HG02763 (cell line): ENCODE measurements around the gene DDX46.
"Not testable (repeated sequence)": the region's sequence is repeated elsewhere in the genome, so short reads cannot be mapped to it uniquely, and the experiment has no call there.

Experiments
- ATAC-seq: cut with Tn5 transposase; IDR thresholded peaks from one replicate; pipeline ENCODE4 v1.9.1; 2021; ENCODE audit warnings: mild to moderate bottlenecking, moderate library complexity; ENCODE audit not compliant: unreplicated experiment

DDX46 gene

GRCh38 chr5:134840811-134841210 lies 82.2 kb downstream of the DDX46 start:
- ATAC-seq: no peak

DNA sequence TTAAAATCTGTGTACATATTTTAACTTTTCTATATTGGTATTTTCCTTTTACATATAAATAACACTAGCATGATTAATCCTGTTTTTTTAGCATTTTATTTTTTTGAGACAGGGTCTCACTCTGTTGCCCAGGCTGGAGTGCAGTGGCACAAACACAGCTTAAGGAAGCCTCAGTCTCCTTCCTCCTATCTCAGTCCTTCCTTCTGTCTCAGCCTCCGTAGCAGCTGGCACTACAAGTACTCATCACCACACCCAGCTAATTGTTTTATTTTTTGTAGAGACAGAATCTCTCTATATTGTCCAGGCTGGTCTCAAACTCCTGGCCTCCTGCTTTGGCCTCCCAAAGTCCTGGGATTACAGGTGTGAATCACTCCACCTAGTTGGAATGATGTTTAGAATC lies 85.7 kb downstream of the DDX46 start:
- no peak for ATAC-seq

- ATAC-seq: no peak
Observed at GRCh38 chr5:134845335-134845851, 86.8 kb downstream of the DDX46 start.

- ATAC-seq: peak; percentile 96
Observed at GRCh38 chr5:134845852-134846640, 87.5 kb downstream of the DDX46 start, which contains the start of gene C5orf24. TSS of gene C5orf24 (plus strand) at chr5:134845968. CDS start at chr5:134854901, 8,933 bp downstream.

DNA sequence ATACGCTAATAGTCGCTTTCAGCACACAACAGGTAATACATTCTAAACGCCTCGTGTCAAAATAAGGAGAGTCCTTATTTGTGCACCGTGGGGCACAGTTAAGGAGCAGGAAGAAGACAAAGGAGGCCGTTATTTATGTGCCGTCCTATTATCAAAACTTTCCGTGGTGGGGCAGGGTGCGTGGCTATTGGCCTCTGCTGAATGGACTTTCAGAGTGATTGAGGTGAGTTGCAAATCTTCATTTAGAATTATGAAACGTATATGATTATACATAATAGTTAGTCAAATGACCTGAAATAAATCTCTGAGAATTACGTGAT lies 88.0 kb downstream of the DDX46 start:
- ATAC-seq: no peak

GRCh38 chr5:134849434-134849933 lies 90.9 kb downstream of the DDX46 start:
- ATAC-seq: not testable (repeated sequence)

- ATAC-seq: no peak
Observed at GRCh38 chr5:134851307-134851923, 92.8 kb downstream of the DDX46 start.

- not testable (repeated sequence) for ATAC-seq
Observed at GRCh38 chr5:134856465-134856864, 97.9 kb downstream of the DDX46 start.

DNA sequence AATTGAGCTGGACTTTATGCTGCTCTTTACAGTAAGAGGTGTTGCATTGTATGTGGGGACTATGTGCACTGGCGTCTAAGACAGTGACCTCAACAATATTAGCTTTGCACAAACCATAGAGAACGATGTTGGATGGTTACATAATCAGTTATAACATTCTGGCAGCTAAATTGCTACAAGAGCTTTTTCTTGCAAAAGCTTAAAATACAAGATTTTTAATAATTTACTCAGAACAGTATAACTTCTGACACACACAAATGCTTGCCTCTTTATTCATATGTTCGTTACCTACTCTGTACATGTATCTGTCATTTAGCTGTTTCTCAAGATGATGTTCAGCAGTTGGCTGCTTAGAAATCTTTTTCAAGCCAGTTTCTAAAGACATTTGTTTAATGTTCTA lies 98.8 kb downstream of the DDX46 start:
- no peak for ATAC-seq

- no peak for ATAC-seq
Observed at GRCh38 chr5:134864707-134865106, 106.1 kb downstream of the DDX46 start.

DNA sequence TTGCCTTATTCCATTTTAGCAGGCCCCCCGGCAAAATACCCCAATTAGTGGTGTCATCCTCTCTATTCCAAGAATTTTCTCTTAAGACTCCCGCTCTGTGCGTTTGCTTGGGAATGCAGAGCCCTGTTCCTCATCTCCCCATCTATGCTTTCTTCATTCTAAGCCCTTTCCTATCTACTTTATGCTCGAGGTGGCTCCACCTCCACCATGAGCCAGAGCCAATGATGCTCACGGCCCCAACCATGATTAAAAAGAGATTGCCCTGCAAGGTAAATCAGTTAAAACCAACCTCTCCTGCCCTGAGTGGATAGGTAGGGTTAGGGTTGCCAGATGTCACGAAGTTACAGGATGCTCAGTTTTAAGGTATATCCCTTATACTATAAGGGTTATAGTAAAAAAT lies 114.9 kb downstream of the DDX46 start:
- ATAC-seq: no peak

- peak; percentile 73 for ATAC-seq
Observed at GRCh38 chr5:134873987-134874830, 115.6 kb downstream of the DDX46 start, which contains the start of gene TXNDC15. TSS of gene TXNDC15 (plus strand) at chr5:134874371. CDS start at chr5:134874428, 57 bp downstream.

DNA sequence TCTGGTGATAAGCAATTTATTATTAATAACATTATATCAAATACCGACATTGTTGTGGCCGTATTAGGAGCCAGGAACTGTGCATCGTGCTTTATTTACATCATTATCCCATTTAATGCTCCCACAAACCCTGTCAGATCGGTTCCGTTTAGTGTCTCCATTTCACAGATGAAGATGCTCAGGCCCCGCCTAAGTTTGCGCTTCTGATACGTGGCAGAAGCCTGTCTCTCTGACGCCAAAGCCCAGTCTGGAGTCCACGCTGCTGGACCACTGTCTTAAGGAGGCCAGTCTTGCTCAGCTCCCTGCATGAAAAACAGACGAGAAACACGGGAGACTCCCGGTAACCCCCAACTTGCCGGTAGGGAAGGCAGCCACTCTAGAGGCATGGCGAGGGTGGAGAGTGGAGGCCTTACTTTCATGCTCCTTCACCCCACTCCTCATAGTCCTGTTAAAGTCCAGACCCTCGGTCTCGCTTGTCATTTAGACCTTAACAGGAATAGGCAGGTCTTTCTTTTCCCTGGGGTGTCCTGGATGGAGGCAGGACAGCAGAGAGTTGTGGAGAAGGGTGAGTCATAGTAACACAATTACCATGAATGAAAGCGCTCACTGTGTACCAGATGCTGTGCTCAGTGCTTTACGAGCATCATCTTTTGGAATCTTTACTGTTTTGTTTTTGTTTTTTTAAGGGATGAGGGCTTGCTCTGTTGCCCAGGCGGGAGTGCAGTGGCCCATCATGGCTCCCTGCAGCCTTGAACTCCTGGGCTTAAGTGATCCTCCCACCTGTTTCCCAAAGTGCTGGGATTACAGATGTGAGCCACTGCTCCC lies 116.5 kb downstream of the DDX46 start:
- ATAC-seq: peak; percentile 23

DNA sequence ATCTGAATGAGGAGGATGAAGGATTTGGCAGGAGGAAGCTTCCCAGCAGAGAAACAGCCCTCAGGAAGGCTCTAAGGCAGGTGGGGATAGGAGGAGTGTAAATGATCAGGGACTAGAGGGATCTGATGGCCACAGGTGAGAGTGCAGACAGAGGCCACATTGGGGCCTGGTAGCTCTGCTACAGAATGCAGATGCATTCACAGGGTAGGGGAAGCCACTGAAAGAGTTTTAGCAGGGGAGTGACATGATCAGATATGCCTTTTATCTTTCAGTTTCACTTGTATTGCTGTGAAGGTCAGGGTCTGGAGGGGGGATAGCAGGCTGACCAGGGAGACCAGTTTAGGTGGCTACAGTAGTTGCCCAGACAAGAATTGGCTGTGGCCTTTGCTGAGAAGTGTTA lies 118.6 kb downstream of the DDX46 start:
- ATAC-seq: no peak

- ATAC-seq: no peak
Observed at GRCh38 chr5:134878403-134878802, 119.8 kb downstream of the DDX46 start.

- no peak for ATAC-seq
Observed at GRCh38 chr5:134879456-134879855, 120.9 kb downstream of the DDX46 start.
